Subcutaneous preadipocyte (primary cell): ENCODE data around the gene C5orf24. TPM values are rescaled to one million over a fixed set of nuclear protein-coding genes. Genes with fewer than 3 reads are reported as not detected.

Experiments
- total RNA-seq: library from RNA; depleted of rRNA; stranded (reverse); fragments of >200 nt; gene quantifications from 2 replicates; pipeline ENCODE4 v1.2.3, GENCODE V29; 2012

C5orf24 gene
- 36.4 and 39.7 TPM in 2 replicates for total RNA-seq

GRCh38 chr5:134845852-134846640 is at the start of gene C5orf24:
Gene C5orf24 (plus strand): TSS chr5:134845968. CDS start chr5:134854901, 8,933 bp downstream.

DNA sequence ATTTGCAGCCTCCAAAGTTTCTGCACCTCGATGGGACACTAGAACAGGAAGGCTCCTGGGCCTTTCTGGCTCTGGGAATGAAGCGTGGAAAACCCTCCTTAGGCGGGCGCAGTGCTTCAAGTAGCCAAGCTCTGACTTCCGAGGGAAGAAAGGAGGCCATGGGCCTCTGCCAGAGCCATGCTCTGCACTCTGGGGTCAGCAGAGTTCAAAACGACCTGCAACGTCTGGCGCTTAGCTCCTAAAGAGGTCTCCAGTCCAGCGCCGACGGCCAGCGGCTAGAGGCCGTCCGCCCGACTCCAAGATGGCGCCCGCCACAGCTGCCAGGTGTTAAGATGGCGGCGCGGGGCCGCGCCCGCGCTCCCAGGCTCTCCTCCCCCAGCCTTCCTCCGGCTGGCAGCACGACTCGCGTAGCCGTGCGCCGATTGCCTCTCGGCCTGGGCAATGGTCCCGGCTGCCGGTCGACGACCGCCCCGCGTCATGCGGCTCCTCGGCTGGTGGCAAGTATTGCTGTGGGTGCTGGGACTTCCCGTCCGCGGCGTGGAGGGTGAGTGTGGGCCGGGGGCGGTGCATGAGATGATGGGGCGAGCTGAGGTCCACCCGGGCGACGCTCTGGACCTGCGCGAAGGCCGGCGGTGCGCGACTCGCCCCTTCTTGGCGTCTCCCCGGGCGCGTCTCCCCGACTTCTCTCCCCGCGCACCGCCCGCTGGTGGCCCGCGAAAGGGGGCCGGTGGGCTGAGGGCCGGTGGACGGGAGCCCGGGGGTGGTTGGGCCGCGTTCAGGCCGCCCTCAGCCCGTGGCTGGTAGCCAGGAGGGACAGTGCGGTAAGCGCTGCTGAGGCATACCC is 28.4 kb downstream of the C5orf24 start, which contains the start of gene TXNDC15:
Gene TXNDC15 (plus strand): TSS at position 385 of the 844 bp plus-strand sequence. CDS start 57 bp downstream, at position 442.

GRCh38 chr5:134904610-134905245 is 59.0 kb downstream of the C5orf24 start, which contains the start of gene PCBD2:
Gene PCBD2 (plus strand): TSS chr5:134905131. CDS start chr5:134905140, 9 bp downstream.

Other genes starting within 250 kb of the C5orf24 start
- gene SAR1B, start 213.1 kb upstream of the C5orf24 start, total RNA-seq, result 32.3 and 36.0 TPM in 2 replicates
- gene SEC24A, start 197.2 kb upstream of the C5orf24 start, total RNA-seq, result 19.8 and 28.9 TPM in 2 replicates
- gene CAMLG, start 107.4 kb upstream of the C5orf24 start, total RNA-seq, result 33.2 and 42.6 TPM in 2 replicates
- 21.3 and 24.0 TPM in 2 replicates for gene DDX46, start 87.2 kb upstream of the C5orf24 start, total RNA-seq
- 103 and 123 TPM in 2 replicates for gene TXNDC15, start 28.4 kb downstream of the C5orf24 start, total RNA-seq
- gene PCBD2, start 59.2 kb downstream of the C5orf24 start, total RNA-seq, result 3.3 and 5.3 TPM in 2 replicates
- under 0.01 TPM in 1 of 2 replicates, not detected in the other for gene CATSPER3, start 121.9 kb downstream of the C5orf24 start, total RNA-seq
- 1.4 and 1.8 TPM in 2 replicates for gene PITX1, start 188.3 kb downstream of the C5orf24 start, total RNA-seq